GM10847 (cell line): ENCODE data around the gene ENAM.

Source experiments
- POLR2A ChIP-seq: IDR thresholded peaks from 2 replicates; pipeline ENCODE4 v1.6.1; 2011; ENCODE audit not compliant: insufficient read length; ENCODE audit errors: extremely low read depth

Gene ENAM

DNA sequence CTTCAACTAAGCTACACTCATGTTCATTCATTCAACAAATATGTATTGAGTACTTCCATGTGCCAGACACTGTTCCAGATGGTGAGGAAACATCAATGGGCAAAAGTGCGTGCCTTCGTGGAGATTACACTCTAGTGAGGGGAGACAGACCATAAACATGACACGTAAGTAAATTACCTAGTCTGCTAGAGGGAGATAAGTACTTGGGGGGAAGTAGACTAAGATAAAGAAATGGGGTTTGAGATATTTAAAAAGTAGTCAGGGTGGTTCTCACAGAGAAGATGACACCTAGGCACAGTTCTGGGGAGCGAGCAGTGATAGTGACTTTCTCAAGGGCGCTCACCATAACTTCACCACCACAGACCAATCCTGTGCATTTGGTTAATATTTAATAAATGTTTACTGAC lies 26.1 kb downstream of the ENAM start:
- TF ChIP-seq POLR2A = no peak

DNA sequence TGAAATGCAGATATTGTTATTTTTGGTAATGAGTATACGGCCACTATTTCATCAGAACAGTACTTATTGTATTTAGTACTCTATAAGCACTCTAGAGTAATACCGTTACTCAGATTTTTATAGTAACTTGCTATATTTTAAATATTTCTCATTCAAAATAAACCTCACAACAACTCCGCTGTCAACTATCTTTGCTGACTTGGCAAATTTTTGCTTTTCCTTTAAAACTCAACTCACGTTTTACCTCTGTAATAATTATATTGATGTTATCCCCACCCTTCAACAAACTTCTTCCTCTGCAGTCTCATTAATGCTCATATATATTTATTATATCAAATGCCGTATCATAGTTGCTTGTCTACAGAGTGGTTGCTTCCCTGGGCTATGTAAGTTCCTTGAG lies 28.8 kb downstream of the ENAM start:
- TF ChIP-seq POLR2A = no peak

DNA sequence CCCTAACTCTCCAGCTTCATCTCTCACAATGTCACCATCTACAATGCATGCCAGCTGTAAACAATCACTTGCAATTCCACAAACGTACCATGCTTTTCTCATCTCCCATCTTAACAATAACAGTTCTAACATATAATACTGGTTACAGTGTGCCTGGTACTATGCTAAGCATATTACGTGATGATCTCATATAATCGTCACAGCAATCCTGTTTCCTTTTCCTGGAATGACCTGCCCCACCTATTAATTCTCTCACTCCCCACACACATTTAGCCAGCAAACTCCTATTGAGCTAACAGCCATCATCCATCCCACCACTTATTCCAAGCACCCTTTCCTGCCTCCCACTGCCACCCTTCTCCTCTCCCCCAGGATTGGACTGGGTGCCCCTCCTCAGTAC lies 29.9 kb downstream of the ENAM start:
- TF ChIP-seq POLR2A = no peak

DNA sequence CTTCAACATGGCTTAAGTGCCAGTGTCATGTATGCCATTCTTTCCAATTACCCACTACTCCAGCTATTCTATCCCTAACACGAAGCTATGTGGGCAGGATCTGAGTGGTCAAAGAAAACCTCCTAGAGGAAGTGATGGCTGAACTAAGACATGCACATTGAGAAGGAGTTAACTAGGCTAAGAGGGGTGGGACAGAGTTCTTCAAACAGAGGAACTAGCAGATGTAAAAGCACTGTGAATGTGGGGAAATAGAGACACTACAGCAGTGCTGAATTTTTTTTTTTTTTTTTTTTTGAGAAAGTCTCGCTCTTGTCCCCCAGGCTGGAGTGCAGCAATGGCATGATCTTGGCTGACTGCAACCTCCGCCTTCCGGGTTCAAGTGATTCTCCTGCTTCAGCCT lies 31.6 kb downstream of the ENAM start:
- TF ChIP-seq POLR2A = no peak

DNA sequence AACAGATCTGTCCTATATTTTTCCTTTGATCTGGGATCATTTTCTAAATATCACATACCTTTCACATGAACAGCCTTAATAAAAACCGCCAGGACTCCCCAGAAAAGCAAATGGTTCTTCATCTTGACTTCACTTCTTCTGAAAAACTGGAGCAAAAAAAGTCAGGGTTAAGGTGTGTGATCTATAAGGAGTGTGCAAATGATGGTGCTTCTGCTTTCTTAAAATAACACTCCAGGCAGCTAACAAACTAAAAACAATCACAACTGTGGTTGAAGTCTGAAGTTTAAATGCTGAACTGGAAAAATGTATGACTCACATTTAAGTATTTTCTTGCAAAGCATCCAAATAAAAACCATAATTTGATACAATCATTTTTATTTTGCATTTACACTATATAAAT lies 37.8 kb downstream of the ENAM start, which contains the start of gene JCHAIN:
TSS of gene JCHAIN (minus strand) at position 140 of the 400 bp plus-strand sequence. CDS start at position 122, 18 bp downstream.
- no peak for TF ChIP-seq POLR2A

DNA sequence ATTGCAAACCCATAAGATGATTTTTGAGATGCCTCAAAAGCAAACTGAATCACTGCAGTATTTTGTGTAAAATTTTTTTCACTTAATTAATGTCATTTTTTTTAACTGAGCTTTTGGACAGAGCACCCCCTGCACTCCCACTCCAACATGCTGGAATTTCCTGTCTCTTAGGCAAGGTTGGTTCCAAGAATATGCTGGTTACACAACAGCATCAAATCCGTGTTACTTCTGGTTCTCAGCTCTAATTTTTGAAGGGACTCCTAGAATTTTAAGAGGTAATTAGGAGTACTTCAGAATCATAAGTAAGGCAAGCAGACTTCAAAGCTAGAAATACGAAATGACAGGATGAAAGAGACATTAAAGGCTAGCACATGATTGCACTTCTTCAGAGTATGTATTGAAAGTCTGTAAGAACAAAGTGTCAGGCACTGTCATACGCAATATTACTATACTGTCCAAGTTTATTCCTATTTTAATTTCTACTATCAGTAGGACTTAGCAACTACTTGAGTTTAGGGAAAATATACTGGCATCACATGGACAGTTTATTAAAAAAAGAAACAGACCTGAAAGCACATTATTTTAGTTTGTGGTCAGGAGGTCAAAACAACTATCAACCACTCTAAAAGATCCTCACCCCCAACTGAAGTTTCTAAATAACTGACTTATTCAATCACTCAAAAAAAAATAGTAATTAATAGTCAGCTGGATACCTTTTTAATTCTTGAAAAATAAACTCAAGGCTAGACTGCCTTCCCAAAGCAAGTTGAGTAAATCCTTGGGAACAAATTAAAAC lies 39.4 kb downstream of the ENAM start:
- TF ChIP-seq POLR2A = no peak

DNA sequence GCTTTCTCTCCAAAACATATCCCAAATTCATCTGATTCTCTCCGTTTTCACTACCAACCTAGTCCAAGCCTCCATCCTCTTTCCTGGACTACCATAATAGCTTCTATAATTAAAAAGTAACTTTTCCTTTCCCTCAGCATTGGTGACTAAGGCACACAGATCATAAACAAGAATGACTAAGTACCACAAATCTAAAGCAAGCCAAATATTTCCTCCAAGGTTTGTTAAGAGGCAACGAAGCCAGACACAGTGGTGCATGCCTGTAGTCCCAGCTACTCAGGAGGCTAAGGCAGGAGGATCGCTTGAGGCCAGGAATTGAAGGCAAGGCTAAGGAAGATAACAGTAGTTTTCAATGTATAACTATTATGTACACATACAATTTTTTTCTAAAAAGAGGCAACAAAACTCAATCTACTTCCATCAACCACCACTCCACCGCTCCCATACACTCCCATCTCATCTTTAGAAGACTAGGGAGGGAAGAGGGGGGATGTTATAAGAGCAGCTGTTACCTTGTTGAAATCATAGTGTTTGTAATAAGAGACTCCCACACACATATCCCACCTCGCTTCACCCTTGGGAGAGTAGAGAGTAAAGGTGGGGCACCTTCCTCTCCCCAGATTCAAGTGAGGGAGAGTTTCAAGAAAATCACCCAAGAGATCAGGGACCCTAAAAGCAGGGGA lies 41.9 kb downstream of the ENAM start:
- no peak for TF ChIP-seq POLR2A

DNA sequence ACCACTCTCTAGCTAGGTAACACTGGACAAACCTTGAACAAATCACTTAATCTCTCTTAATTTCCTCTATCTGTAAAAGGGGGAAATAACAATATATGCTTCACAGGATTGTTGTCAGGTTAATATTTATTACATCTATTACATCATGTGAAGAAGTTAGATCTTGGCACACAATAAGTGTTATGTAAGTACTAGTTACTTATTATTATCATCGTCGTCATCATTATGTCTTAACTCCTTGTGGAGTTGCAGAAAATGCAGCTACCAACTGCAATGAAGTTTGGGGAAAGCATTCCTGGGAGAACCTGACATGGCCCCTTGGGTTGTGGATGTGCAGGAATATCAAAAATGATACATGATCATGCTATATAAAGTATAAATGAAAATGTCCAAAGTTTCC lies 42.5 kb downstream of the ENAM start:
- TF ChIP-seq POLR2A = no peak

DNA sequence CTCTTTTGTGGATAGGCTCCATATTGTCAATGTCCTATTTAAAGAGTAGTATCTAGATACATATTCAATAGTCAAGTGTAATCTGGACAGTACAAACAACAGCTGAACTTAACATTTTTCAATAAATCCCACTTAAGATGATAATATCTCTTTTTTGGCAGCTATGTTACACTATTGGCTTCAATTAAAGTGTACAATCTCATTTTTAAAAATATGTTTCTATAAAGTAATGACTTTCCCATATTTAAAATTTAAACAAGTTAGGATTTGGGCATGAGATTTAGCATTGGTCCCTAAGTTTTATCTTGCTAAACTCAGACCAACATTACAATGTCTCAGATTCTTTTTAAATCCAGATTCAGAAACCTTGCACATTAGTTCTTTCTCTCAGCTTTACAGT lies 45.6 kb downstream of the ENAM start:
- no peak for TF ChIP-seq POLR2A

DNA sequence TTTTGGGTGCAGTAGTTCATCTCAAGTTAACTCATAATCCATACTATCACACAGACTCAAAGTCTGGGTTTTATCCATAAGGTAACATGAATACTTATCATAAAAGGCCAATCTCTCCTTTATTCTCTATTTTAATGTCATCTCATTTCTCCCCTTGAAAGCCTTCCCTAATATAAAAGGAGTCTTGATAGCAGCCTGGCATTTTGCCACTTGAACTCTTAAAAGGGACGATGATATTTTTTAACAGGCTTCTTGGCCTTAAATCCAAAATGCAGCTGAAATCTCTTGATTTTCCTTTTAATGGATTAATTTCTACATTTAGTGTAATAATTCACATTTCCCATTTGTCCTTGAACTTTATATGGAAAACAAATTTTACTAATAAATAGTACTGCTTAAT lies 46.2 kb downstream of the ENAM start:
- TF ChIP-seq POLR2A = no peak

DNA sequence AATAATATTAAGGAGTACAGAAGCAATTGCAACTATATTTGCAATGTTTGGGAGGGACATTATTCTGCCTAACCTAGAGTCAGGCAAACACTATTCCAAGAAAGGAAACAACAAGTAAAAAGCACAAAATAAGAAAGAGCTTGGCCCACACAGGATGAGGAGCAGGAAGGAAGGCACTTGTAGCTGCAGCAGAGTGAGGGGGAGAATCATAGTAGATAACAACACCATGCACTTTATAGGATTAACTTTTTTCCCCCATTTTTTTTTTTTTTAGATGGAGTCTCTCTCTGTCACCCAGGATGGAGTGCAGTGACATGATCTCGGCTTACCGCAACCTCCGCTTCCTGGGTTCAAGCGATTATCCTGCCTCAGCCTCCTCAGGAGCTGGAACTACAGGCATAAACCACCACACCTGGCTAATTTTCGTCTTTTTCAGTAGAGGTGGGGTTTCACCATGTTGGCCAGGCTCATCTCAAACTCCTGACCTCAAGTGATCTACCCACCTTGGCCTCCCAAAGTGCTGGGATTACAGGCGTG lies 48.1 kb downstream of the ENAM start:
- TF ChIP-seq POLR2A = no peak

DNA sequence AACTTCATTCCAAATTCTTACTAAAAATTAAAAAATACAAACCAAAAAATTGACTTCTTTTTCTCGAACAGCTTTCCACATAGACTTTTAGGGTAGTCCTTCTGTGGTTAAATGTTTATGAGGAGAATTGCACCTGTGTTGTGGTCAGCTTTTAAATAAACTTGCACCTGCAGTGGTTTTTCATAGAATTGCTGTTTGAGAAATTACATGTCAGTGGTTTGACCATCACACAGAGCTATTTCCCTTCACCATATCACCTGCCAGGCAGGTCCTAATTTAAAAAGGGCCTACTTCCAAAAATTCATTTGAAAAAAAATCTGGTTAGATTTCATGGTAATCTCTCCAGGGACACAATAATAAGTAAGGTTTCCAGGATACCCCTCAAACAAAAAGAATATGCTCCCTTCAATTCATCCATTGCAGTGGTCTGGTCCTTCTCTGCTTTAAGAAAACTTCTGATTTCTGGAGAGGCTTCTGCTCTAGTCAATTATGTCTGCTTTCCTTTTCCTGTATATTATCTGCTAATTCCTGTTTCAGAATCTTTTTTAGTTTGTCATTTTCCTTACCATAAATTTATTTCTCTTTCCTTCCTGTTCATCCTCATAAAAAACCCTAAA lies 49.9 kb downstream of the ENAM start:
- TF ChIP-seq POLR2A = no peak

DNA sequence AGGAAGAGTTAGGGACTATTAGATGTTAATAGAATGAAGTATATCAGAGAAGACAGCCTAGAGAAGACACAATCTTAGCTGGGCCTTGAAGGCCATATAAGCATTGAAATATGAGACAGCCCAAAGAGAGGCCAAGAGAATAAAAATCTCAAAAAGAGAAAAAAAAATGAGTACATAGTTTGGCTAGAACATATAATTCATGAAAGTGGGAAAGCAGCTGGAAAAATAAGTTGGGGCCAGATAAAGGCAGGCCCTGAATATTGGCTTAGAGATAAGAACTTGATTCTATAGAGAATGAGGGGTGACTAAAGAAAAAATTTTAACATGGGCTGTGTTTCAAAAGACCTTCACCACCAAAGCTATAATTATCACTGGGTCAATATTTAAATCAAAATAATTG lies 52.4 kb downstream of the ENAM start:
- TF ChIP-seq POLR2A = no peak

DNA sequence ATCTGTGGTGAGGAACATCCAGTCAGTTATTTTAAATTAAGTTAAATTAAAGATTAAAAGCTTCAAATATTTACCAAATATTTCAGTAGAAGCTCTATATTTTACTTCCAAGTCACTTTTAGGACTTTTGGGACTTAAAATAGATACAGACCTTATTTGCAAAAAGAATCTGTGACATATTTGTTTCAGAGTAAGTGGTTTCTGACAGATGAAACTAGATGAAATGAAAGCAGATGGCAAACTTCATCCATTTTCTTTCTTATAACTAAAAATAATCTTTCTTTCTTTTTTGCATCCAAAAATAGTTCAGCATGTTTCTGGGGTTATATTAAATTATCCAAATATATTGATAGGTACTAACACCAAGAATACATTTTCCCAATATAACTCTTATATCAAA lies 53.2 kb downstream of the ENAM start:
- TF ChIP-seq POLR2A = no peak

DNA sequence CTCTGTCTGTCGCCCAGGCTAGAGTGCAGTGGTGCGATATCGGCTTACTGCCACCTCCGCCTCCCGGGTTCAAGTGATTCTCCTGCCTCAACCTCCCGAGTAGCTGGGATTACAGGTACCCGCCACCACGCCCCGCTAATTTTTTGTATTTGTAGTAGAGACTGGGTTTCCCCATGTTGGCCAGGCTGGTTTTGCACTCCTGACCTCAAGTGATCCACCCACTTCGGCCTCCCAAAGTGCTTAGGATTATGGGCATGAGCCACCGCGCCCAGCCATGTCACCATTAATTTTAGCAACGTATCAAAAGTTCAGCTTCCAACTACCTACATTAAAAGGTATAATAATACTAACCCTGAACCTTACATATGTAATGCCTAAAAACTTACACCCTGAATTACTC lies 58.8 kb downstream of the ENAM start:
- no peak for TF ChIP-seq POLR2A
